ENCODE data around the gene CPSF3.

CPSF3 gene

GRCh38 chr2:9423100-9423921 lies at the start of gene CPSF3, which contains the start of gene ITGB1BP1:
TSS of gene CPSF3 (plus strand) at chr2:9423654. CDS start at chr2:9423774, 120 bp downstream.
TSS of gene ITGB1BP1 (minus strand) at chr2:9423528. CDS start at chr2:9418697, 4,831 bp downstream.
- DNase-seq (ENCODE audit: low spot score), result peak; percentile 100

GRCh38 chr2:9374071-9374730 lies 49.3 kb upstream of the CPSF3 start:
- no peak for DNase-seq (ENCODE audit: low spot score)

GRCh38 chr2:9375857-9376428 lies 47.5 kb upstream of the CPSF3 start:
- DNase-seq (ENCODE audit: low spot score), result no peak

- no peak for DNase-seq (ENCODE audit: low spot score)
These were observed 45.9 kb upstream of the CPSF3 start for GRCh38 chr2:9377461-9378097.

- DNase-seq (ENCODE audit: low spot score), result no peak
These were observed 44.7 kb upstream of the CPSF3 start for GRCh38 chr2:9378433-9379390.

GRCh38 chr2:9379391-9379755 lies 44.1 kb upstream of the CPSF3 start:
- DNase-seq (ENCODE audit: low spot score), result no peak

- no peak for DNase-seq (ENCODE audit: low spot score)
These were observed 42.5 kb upstream of the CPSF3 start for GRCh38 chr2:9380702-9381628.

GRCh38 chr2:9382604-9383235 lies 40.7 kb upstream of the CPSF3 start:
- DNase-seq (ENCODE audit: low spot score), result no peak

- no peak for DNase-seq (ENCODE audit: low spot score)
These were observed 38.9 kb upstream of the CPSF3 start for GRCh38 chr2:9384521-9384920.

GRCh38 chr2:9385841-9386240 lies 37.6 kb upstream of the CPSF3 start:
- DNase-seq (ENCODE audit: low spot score), result no peak

- DNase-seq (ENCODE audit: low spot score), result no peak
These were observed 35.2 kb upstream of the CPSF3 start for GRCh38 chr2:9388199-9388681.

- no peak for DNase-seq (ENCODE audit: low spot score)
These were observed 34.2 kb upstream of the CPSF3 start for GRCh38 chr2:9388950-9389911.

GRCh38 chr2:9390151-9390850 lies 33.2 kb upstream of the CPSF3 start:
- no peak for DNase-seq (ENCODE audit: low spot score)

GRCh38 chr2:9390991-9391390 lies 32.5 kb upstream of the CPSF3 start:
- DNase-seq (ENCODE audit: low spot score), result no peak

GRCh38 chr2:9391961-9392720 lies 31.3 kb upstream of the CPSF3 start:
- no peak for DNase-seq (ENCODE audit: low spot score)

- DNase-seq (ENCODE audit: low spot score), result peak; percentile 59
These were observed 30.3 kb upstream of the CPSF3 start for GRCh38 chr2:9392898-9393765.
